ENCODE measurements around the gene CEP41. TPM values are rescaled to one million over a fixed set of nuclear protein-coding genes. Genes with fewer than 3 reads are reported as not detected.

The CEP41 gene
- total RNA-seq, 2 donors from 2014 or later = 8.7 to 9.0 TPM

DNA sequence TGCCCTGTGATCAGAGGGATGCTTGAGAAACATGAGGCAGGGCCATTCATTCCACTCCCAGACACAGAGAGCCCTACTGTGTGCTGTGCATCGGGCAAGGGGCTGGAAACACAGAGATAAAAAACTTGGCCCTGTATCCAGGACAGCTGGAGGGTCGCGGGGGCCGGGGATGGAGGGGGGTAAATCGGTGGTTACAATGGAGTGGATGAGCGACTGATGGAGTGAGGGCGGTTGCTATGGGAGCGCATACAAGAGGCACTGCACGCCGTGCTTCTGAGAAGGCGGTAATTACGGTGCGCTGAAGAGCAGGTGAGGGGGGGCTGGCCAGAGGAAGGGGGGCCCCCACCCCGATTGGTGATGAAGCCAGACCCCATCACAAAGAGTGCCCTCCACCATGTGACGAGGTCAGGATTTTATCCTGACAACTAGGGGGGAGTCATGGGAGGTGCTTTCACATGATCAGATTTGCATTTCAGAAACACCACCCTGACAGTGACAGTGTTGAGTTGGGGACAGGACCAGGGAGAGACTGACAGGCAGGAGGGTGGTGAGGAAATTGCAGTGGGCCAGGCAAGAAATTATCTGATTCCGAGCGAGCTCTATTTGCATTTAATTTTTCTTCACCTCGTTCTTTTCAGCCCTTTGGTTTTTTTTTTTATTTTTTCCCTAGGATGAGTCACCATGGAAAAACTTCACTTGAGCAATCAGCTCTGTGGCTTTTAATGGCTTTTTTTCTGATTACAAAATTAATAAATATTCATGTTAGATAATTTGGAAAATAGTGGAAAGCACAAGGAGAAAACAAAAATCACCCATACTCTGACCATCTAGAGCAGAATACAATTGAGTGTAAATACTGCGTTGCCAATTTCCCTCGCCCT lies 88.4 kb downstream of the CEP41 start:
- peak overlapping the region in 1 of 2 donors; percentile 31 for H3K27ac ChIP-seq
- ATAC-seq (ENCODE audit: insufficient number of reproducible peaks, low FRiP score, low read depth) = no peak
- H3K4me3 ChIP-seq = peak overlapping the region; percentile 36
- no peaks in the 10 kb centered on the region for H3K27me3 ChIP-seq (replicated peaks; ENCODE audit: insufficient read depth)
- no peaks in the 10 kb centered on the region for H3K36me3 ChIP-seq
- no peak for DNase-seq (ENCODE audit: low spot score)
- H3K9me3 ChIP-seq = no peaks in the 10 kb centered on the region
- peaks cover 17 to 35% of the 10 kb centered on the region in 2 donors for H3K4me1 ChIP-seq (ENCODE audit: control insufficient read depth in 1 of 2, low read depth in 2 of 2)
- TF ChIP-seq, protein P1, sequence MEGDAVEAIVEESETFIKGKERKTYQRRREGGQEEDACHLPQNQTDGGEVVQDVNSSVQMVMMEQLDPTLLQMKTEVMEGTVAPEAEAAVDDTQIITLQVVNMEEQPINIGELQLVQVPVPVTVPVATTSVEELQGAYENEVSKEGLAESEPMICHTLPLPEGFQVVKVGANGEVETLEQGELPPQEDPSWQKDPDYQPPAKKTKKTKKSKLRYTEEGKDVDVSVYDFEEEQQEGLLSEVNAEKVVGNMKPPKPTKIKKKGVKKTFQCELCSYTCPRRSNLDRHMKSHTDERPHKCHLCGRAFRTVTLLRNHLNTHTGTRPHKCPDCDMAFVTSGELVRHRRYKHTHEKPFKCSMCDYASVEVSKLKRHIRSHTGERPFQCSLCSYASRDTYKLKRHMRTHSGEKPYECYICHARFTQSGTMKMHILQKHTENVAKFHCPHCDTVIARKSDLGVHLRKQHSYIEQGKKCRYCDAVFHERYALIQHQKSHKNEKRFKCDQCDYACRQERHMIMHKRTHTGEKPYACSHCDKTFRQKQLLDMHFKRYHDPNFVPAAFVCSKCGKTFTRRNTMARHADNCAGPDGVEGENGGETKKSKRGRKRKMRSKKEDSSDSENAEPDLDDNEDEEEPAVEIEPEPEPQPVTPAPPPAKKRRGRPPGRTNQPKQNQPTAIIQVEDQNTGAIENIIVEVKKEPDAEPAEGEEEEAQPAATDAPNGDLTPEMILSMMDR (IDR thresholded peaks at IDR 0.05) = no peak

DNA sequence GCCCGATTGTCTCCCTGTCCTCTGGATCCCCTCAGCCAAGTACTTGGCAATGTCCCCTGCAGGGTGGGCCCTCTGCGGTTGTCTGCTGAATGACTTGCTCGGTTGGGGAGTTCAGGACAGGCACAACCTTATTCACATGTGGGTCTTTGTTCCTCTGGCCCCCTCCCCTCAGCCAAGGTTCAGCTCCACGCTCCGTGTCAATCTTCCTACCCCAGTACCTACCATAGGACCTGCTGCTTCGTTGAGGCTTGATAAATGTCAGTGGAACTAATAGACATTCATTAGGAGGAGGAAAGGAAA lies 89.1 kb downstream of the CEP41 start:
- no peaks in the 10 kb centered on the region for H3K9me3 ChIP-seq
- peaks cover 10 to 28% of the 10 kb centered on the region in 2 donors for H3K4me1 ChIP-seq (ENCODE audit: control insufficient read depth in 1 of 2, low read depth in 2 of 2)
- DNase-seq (ENCODE audit: low spot score) = no peak
- H3K36me3 ChIP-seq = no peaks in the 10 kb centered on the region
- no peak overlapping the region for H3K27ac ChIP-seq
- TF ChIP-seq, protein P1 (IDR thresholded peaks at IDR 0.05) = no peak
- no peak for ATAC-seq (ENCODE audit: insufficient number of reproducible peaks, low FRiP score, low read depth)
- H3K4me3 ChIP-seq = no peak overlapping the region
- H3K27me3 ChIP-seq (replicated peaks; ENCODE audit: insufficient read depth) = no peaks in the 10 kb centered on the region

DNA sequence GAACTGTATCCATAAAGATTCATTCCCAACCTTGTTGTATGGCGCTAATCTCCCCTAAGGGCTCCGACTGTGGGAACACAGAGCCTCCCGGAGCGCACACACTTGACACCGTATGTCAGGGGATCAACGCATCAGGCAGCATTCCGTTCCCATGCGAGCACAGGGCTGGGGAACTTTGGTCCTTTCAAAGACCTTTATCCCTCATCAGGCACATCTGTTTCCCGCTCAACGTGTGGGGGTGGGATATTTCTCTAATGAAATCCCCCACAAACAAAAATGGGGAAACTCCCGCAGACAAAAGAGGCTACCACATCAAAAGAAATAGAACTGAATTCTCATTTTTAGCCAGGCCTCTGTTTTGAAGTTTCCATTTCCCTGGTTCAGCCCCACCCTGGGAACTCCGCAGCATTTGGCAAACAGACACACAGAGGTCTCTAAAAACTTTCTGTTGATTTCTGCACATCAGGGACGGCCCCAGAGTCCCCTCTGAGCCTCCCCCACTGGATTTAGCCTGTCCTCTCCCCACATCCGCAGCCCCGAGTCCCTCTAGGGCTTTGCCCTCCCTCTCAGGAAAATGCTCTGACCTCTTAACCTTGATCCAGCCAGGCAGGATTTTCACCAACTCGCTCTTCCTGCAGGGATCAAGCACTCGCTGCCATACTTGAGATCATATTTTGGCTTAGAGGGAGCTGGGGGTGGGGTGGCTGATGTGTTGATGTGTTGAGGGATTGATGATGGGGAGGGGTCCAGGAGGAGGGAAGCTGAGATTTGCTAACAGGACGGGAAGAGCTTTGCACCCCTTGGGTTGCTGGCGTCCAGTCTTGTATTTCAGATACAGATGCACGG lies 89.6 kb downstream of the CEP41 start:
- ATAC-seq (ENCODE audit: insufficient number of reproducible peaks, low FRiP score, low read depth) (no peak), DNase-seq (ENCODE audit: low spot score) (no peak)
- H3K4me3 ChIP-seq = no peak overlapping the region
- H3K27me3 ChIP-seq (replicated peaks; ENCODE audit: insufficient read depth) = no peaks in the 10 kb centered on the region
- TF ChIP-seq, protein P1 (IDR thresholded peaks at IDR 0.05) = no peak
- peaks cover 6 to 22% of the 10 kb centered on the region in 2 donors for H3K4me1 ChIP-seq (ENCODE audit: control insufficient read depth in 1 of 2, low read depth in 2 of 2)
- no peaks in the 10 kb centered on the region for H3K36me3 ChIP-seq
- no peaks in the 10 kb centered on the region for H3K9me3 ChIP-seq
- H3K27ac ChIP-seq = no peak overlapping the region

DNA sequence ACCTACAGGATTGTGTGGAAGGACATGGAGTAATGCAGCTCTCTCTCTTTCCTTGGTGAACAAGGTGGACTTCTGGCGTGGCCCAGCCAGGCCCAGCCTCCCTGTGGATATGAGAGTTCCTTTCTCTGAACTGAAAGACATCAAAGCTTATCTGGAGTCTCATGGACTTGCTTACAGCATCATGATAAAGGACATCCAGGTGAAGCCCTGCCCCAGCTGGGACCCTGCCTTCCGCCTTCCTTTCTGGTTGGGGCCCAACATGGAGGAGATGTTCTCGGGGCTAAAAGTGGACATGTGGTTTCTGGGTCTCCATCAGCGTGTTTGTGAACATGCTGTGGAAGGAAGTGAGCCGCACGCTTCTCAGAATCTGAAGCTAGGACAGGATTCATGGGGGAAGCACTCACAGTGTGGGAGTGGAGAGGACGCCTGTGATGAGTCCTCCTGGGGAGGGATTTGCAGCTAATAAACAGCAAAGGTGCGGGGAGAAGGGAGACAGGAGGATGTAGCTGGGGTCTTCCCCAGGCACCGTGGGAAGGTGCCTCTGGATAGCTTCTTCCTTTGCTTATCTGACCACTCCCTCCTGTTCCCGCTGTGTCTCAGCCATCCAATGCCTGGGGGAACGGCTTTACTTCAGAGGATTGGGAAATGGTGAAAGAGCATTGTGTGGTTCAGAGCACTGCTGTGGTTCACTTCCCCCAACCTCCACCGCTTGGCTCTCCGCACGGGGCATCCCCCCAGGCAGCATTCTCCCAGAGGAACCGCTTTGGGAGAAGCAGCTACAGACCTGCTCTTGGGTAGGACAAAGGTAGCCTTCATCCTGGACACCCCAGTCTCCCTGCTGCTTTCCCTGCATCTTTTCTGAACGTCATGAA lies 90.7 kb downstream of the CEP41 start:
- Histone ChIP-seq H3K36me3 (no peaks in the 10 kb centered on the region), H3K27me3 (replicated peaks; ENCODE audit: insufficient read depth) (no peaks in the 10 kb centered on the region), H3K4me3 (no peak overlapping the region), H3K27ac (no peak overlapping the region), H3K4me1 (ENCODE audit: control insufficient read depth in 1 of 2, low read depth in 2 of 2) (peaks cover 6 to 17% of the 10 kb centered on the region in 2 donors), H3K9me3 (no peaks in the 10 kb centered on the region)
- ATAC-seq (ENCODE audit: insufficient number of reproducible peaks, low FRiP score, low read depth) (no peak), DNase-seq (ENCODE audit: low spot score) (no peak)
- TF ChIP-seq, protein P1 (IDR thresholded peaks at IDR 0.05) = no peak

Measured in thoracic aorta (tissue), 2 donors.